Lung (tissue), 12 donors: ENCODE results near the gene ONECUT2. TPM values are rescaled to one million over a fixed set of nuclear protein-coding genes. Genes with fewer than 3 reads are reported as not detected.

Source experiments
- ATAC-seq: fragments of 200-7000 bp; cut with Tn5 transposase; one replicate; pipeline ENCODE4 v1.9.1; 2020; ENCODE audit warnings: moderate number of reproducible peaks; ENCODE audit not compliant: insufficient read depth, low FRiP score
- DNase-seq, 3 donors: peaks; one replicate each; pipeline ENCODE4 v3.0.0-alpha.2; 2013 to 2017
- H3K27ac ChIP-seq, 2 donors: one replicate each; pipeline ENCODE4 v1.5.1; 2013; ENCODE audit warnings: mild to moderate bottlenecking in 2 of 2, moderate library complexity in 2 of 2, control low read depth in 1 of 2, inconsistent platforms in 1 of 2, low read depth in 1 of 2, low read length in 1 of 2
- H3K27me3 ChIP-seq, 3 donors: one replicate each; pipeline ENCODE4 v1.5.1; 2013; ENCODE audit warnings: low read length in 2 of 3; ENCODE audit not compliant: control insufficient read depth in 3 of 3, insufficient read depth in 3 of 3
- H3K36me3 ChIP-seq, 4 donors: one replicate each; pipeline ENCODE4 v1.5.1; 2013; ENCODE audit warnings: low read length in 4 of 4, mild to moderate bottlenecking in 1 of 4, moderate library complexity in 1 of 4; ENCODE audit not compliant: control insufficient read depth in 4 of 4, insufficient read depth in 4 of 4
- H3K4me1 ChIP-seq, 5 donors: one replicate each; pipeline ENCODE4 v1.5.1; 2013; ENCODE audit warnings: low read length in 5 of 5, mild to moderate bottlenecking in 2 of 5, moderate library complexity in 1 of 5; ENCODE audit not compliant: control insufficient read depth in 5 of 5, insufficient read depth in 5 of 5
- H3K4me3 ChIP-seq: one replicate; pipeline ENCODE4 v1.5.1; 2013; ENCODE audit warnings: mild to moderate bottlenecking, control low read depth, moderate library complexity
- H3K9ac ChIP-seq, 2 donors: one replicate each; pipeline ENCODE4 v1.5.1; 2013; ENCODE audit warnings: low read length in 2 of 2, control low read depth in 1 of 2; ENCODE audit not compliant: insufficient read depth in 1 of 2
- H3K9me3 ChIP-seq, 4 donors: one replicate each; pipeline ENCODE4 v1.5.1; 2013; ENCODE audit warnings: low read length in 3 of 4, mild to moderate bottlenecking in 1 of 4, moderate library complexity in 1 of 4; ENCODE audit not compliant: control insufficient read depth in 4 of 4, insufficient read depth in 3 of 4
- WGBS, 2 donors: extraction: QIAGEN DNeasy Blood & Tissue Kit; methylation state at CpG; one replicate each; pipeline ENCODE4 v1.1.7; 2013; 5-methylcytosine and 5-hydroxymethylcytosine counted together
- polyA plus RNA-seq, 2 donors: library from polyadenylated mRNA; stranded (reverse); fragments of 200-250 nt; gene quantifications; one replicate each; pipeline ENCODE4 v1.2.1, GENCODE V29; 2013
- total RNA-seq, 2 donors: library from RNA; depleted of rRNA in 1 of 2; stranded (reverse); fragments of >200 nt in 1 of 2; gene quantifications; one replicate each; pipeline ENCODE4 v1.2.1, GENCODE V29; 2014 to 2021
- TF ChIP-seq, protein P1 (sequence below): IDR thresholded peaks from 2 replicates; pipeline ENCODE4 v1.5.1; 2012; ENCODE audit warnings: mild to moderate bottlenecking; ENCODE audit errors: control extremely low read depth, extremely low read depth
- donor health status: control.
- donor health status: control.
- donor health status: Bipolar disorder and iron deficiency.
- donor health status: healthy.
- donor health status: DM: yes; HTN: yes; CAD: no.

Gene ONECUT2
- total and polyA plus RNA-seq, 4 donors: 0.01 to 0.06 (median 0.02) TPM; not detected in 1

DNA sequence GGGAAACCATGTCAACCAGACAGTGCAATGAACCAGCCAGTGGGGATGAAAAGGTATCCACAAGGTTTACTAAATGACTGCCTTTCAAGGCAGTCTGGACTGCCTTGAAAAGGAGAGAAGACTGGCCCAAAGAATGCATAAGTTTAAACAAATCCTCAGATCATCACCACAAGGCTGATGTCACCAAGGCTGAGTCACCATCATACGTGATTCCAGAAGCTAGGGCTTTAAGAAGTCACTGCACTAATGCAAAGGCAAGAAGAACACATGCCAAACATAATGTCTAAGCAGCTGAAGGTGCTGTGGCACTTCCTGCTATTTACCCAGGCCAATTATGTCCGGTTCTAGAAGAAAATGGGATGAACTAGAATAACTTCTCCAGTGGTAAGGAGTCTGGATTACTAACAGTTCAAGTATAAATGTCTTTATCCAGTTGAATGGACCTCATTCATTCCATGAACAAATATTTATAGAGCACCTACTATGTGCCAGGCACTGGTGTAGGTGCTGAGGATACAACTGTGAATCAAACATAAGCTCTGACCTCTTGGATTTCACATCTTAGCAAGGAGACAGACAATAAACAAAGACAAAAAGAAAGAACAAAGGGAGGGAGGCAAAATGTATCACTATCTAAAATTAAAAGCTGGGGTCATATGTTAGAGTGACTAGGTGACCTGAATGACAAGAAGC, 37.6 kb upstream of the ONECUT2 start:
- no peaks in the 10 kb centered on the region for H3K27me3 ChIP-seq
- no peak for DNase-seq
- H3K36me3 ChIP-seq: no peaks in the 10 kb centered on the region
- H3K27ac ChIP-seq: no peak overlapping the region
- H3K9me3 ChIP-seq: peaks cover 0 to 5% (median 2%) of the 10 kb centered on the region in 4 donors
- ATAC-seq: no peak
- no peak overlapping the region for H3K9ac ChIP-seq
- H3K4me3 ChIP-seq: no peak overlapping the region
- TF ChIP-seq, protein P1, sequence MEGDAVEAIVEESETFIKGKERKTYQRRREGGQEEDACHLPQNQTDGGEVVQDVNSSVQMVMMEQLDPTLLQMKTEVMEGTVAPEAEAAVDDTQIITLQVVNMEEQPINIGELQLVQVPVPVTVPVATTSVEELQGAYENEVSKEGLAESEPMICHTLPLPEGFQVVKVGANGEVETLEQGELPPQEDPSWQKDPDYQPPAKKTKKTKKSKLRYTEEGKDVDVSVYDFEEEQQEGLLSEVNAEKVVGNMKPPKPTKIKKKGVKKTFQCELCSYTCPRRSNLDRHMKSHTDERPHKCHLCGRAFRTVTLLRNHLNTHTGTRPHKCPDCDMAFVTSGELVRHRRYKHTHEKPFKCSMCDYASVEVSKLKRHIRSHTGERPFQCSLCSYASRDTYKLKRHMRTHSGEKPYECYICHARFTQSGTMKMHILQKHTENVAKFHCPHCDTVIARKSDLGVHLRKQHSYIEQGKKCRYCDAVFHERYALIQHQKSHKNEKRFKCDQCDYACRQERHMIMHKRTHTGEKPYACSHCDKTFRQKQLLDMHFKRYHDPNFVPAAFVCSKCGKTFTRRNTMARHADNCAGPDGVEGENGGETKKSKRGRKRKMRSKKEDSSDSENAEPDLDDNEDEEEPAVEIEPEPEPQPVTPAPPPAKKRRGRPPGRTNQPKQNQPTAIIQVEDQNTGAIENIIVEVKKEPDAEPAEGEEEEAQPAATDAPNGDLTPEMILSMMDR: no peak
- no peaks in the 10 kb centered on the region for H3K4me1 ChIP-seq
- 66 to 79% methylated on average over 2 of the region's 2 CpGs for WGBS, 2 donors

DNA sequence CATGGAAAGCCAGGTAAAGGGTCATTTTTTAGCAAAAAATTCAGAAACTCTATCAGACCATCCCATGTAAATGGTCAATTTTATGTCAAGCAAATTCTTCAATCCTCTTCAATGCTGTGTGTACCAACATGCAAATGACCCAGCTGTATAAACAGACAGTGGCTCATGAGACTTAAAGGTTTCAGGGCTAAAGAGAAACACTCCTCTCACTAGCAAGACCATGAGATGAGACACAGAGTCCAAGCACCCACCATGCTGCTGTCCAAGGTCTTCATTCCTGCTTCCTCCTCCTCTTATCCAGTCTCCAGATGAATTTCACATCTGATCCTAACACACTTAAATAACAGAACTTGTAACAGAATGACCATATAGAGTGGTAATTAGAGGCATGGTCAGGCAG, 30.8 kb upstream of the ONECUT2 start:
- no peak overlapping the region for H3K4me3 ChIP-seq
- TF ChIP-seq, protein P1: no peak
- no peaks in the 10 kb centered on the region for H3K36me3 ChIP-seq
- H3K9ac ChIP-seq: no peak overlapping the region
- DNase-seq (no peak), ATAC-seq (no peak)
- H3K27ac ChIP-seq: no peak overlapping the region
- peaks cover 0 to 5% (median 1%) of the 10 kb centered on the region in 4 donors for H3K9me3 ChIP-seq
- no peaks in the 10 kb centered on the region for H3K27me3 ChIP-seq
- H3K4me1 ChIP-seq: no peaks in the 10 kb centered on the region

DNA sequence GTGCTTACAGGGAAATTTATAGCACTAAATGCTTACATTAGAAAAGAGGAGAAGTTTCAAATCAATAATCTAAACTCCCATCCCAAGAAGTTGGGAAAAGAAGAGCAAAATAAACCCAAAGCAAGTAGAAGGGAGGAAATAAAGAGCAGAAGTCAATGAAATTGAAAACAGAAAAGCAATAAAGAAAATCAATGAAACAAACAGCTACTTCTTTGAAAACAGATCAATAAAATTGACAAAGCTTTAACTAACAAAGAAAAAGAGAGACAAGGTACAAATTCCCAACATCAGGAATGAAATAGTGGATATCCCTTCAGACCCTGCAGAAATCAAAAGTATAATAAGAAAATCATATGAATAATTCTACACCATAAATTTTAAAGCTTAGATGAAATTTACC, 25.5 kb upstream of the ONECUT2 start:
- Histone ChIP-seq H3K36me3 (no peaks in the 10 kb centered on the region), H3K27me3 (peaks cover 0 to 6% (median 0%) of the 10 kb centered on the region in 3 donors), H3K9ac (no peak overlapping the region), H3K9me3 (peaks cover 0 to 2% (median 0%) of the 10 kb centered on the region in 4 donors), H3K27ac (no peak overlapping the region), H3K4me3 (no peak overlapping the region), H3K4me1 (no peaks in the 10 kb centered on the region)
- DNase-seq: no peak
- ATAC-seq: no peak
- TF ChIP-seq, protein P1: no peak

DNA sequence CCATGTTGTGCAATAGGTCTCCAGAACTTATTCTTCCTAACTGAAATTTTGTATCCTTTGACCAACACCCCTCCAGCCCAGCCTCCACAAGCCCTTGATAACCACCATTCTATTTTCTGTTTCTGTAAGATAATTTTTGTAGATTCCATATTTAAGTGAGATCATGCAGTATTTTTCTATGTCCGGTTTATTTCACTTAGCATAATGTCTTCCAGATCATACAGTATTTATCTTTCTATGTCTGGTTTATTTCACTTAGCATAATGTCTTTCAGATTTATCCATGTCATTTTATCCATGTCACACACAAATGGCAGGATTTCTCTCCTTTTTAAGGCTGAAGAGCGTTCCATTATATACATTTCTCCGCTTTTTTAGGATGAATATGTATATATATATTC, 24.4 kb upstream of the ONECUT2 start:
- WGBS, 2 donors: 85% methylated on average over 3 of the region's 3 CpGs

More for the DNA sequence above, 24.4 kb upstream of the ONECUT2 start:
- DNase-seq (no peak), ATAC-seq (no peak)
- Histone ChIP-seq H3K9ac (no peak overlapping the region), H3K4me3 (no peak overlapping the region), H3K36me3 (no peaks in the 10 kb centered on the region), H3K27ac (no peak overlapping the region), H3K9me3 (peaks cover 0 to 2% (median 0%) of the 10 kb centered on the region in 4 donors), H3K27me3 (peaks cover 0 to 6% (median 0%) of the 10 kb centered on the region in 3 donors), H3K4me1 (no peaks in the 10 kb centered on the region)
- TF ChIP-seq, protein P1: no peak
